Activated CD8-positive, alpha-beta T cell treated with anti-CD3 and anti-CD28 coated beads for 36 hours (primary cell): Measurements from ENCODE around the gene FAR2. TPM values are rescaled to one million over a fixed set of nuclear protein-coding genes. Genes with fewer than 3 reads are reported as not detected.

Source experiments
- ATAC-seq: fragments of 200-7000 bp; cut with Tn5 transposase; one replicate; pipeline ENCODE4 v1.10.0; 2021; ENCODE audit warnings: mild to moderate bottlenecking, moderate library complexity
- CTCF ChIA-PET: fragments of 350-600 bp; sonication (Branson Sonifier 250); formaldehyde crosslinking; loops from one replicate; lab custom pipeline; 2021; ENCODE audit warnings: antibody characterized with exemption; lab: Charles Lee
- POLR2A ChIA-PET: fragments of 350-600 bp; sonication (Branson Sonifier 250); formaldehyde crosslinking; loops from one replicate; lab custom pipeline; 2021; ENCODE audit warnings: antibody characterized with exemption; lab: Charles Lee
- DNase-seq: peaks from one replicate; pipeline ENCODE4 v3.0.0-alpha.2; 2020
- H3K27ac Mint-ChIP-seq: one replicate; pipeline ENCODE4 v1.8.0; 2021; ENCODE audit warnings: mild to moderate bottlenecking, mixed read lengths
- H3K27me3 Mint-ChIP-seq: one replicate; pipeline ENCODE4 v1.8.0; 2021; ENCODE audit warnings: mixed read lengths
- H3K36me3 Mint-ChIP-seq: one replicate; pipeline ENCODE4 v1.8.0; 2021; ENCODE audit warnings: low read depth, mixed read lengths
- H3K4me1 Mint-ChIP-seq: one replicate; pipeline ENCODE4 v1.8.0; 2021; ENCODE audit warnings: low read depth, mixed read lengths
- H3K4me3 Mint-ChIP-seq: one replicate; pipeline ENCODE4 v1.8.0; 2021; ENCODE audit warnings: mild to moderate bottlenecking, moderate library complexity, mixed read lengths
- H3K9me3 Mint-ChIP-seq: one replicate; pipeline ENCODE4 v1.8.0; 2021; ENCODE audit warnings: mixed read lengths
- CTCF ChIP-seq: fragments of 200-600 bp; IDR thresholded peaks from one replicate; pipeline ENCODE4 v1.8.0; 2022; ENCODE audit warnings: antibody characterized with exemption, mild to moderate bottlenecking
- intact Hi-C: fragments of 100-400 bp; cut with micrococcal nuclease; formaldehyde crosslinking; loops from one replicate; pipeline ENCODE4 v1.10.0; 2022
- total RNA-seq, 2 experiments: library from RNA; stranded (reverse); gene quantifications; one replicate each; pipeline ENCODE4 v1.2.3, GENCODE V29; 2021

The FAR2 gene
- total RNA-seq = 1 to 10 TPM; 6.0 to 7.0 TPM

GRCh38 chr12:29148911-29149690 is at the start of gene FAR2:
Gene FAR2, plus strand, starts transcription at chr12:29149278. Its CDS starts 121,172 bp downstream, at chr12:29270450.
- H3K4me3 Mint-ChIP-seq = peak within 1 kb of the TSS; percentile 88
- H3K9me3 Mint-ChIP-seq = no peaks in the 10 kb centered on the region
- DNase-seq (peak; percentile 58), ATAC-seq (peak; percentile 85)
- CTCF ChIA-PET = interaction anchor here (1.1 kb wide), 1 partner anchor 10 kb away, joined by 3 read pairs; no protein-coding TSS in a partner anchor
- intact Hi-C loops = loop anchor here (5.0 kb wide), 1 partner anchor 47 kb away; no protein-coding TSS in a partner anchor
- TF ChIP-seq CTCF = no peak
- H3K27me3 Mint-ChIP-seq = peaks cover 17% of the 10 kb centered on the region
- POLR2A ChIA-PET = interaction anchor here (0.5 to 1.4 kb wide), 2 partner anchors 14 to 72 kb away, joined by 3 read pairs; no protein-coding TSS in a partner anchor
- H3K27ac Mint-ChIP-seq = peak within 1 kb of the TSS; percentile 91
- H3K4me1 Mint-ChIP-seq = peaks cover 7% of the 10 kb centered on the region
- peaks cover 3% of the 10 kb centered on the region for H3K36me3 Mint-ChIP-seq

- H3K4me3 Mint-ChIP-seq = peak overlapping the region; percentile 16
- H3K36me3 Mint-ChIP-seq = no peaks in the 10 kb centered on the region
- TF ChIP-seq CTCF = no peak
- DNase-seq = no peak
- peaks cover 32% of the 10 kb centered on the region for H3K4me1 Mint-ChIP-seq
- no peaks in the 10 kb centered on the region for H3K27me3 Mint-ChIP-seq
- peak overlapping the region; percentile 86 for H3K27ac Mint-ChIP-seq
- intact Hi-C loops = loop anchor here (5.0 kb wide), 1 partner anchor 45 kb away; the partner anchor contains the start of gene FAR2
- ChIA-PET CTCF (interaction anchor here (1.3 kb wide), 1 partner anchor 9 kb away, joined by 4 read pairs; no protein-coding TSS in a partner anchor), POLR2A (interaction anchor here (1.6 kb wide), 1 partner anchor 13 kb away, joined by 4 read pairs; no protein-coding TSS in a partner anchor)
- peak; percentile 17 for ATAC-seq
- H3K9me3 Mint-ChIP-seq = peaks cover 11% of the 10 kb centered on the region
Observed at GRCh38 chr12:29102741-29103140, 46.3 kb upstream of the FAR2 start.

GRCh38 chr12:29103539-29103974 is 45.5 kb upstream of the FAR2 start:
- ATAC-seq (peak; percentile 92), DNase-seq (peak; percentile 66)
- intact Hi-C loops = loop anchor here (5.0 kb wide), 1 partner anchor 44 kb away; the partner anchor contains the start of gene FAR2
- Mint-ChIP-seq H3K27me3 (no peaks in the 10 kb centered on the region), H3K4me3 (peak overlapping the region; percentile 35), H3K4me1 (peaks cover 32% of the 10 kb centered on the region), H3K36me3 (no peaks in the 10 kb centered on the region), H3K9me3 (peaks cover 8% of the 10 kb centered on the region), H3K27ac (peak overlapping the region; percentile 86)
- ChIA-PET POLR2A (interaction anchor here (1.6 kb wide), 1 partner anchor 12 kb away, joined by 4 read pairs; no protein-coding TSS in a partner anchor), CTCF (interaction anchor here (0.7 to 1.5 kb wide), 3 partner anchors 16 to 28 kb away, joined by 3 read pairs; no protein-coding TSS in a partner anchor)
- no peak for TF ChIP-seq CTCF

GRCh38 chr12:29104516-29104915 is 44.6 kb upstream of the FAR2 start:
- intact Hi-C loops = loop anchor here (5.0 kb wide), 1 partner anchor 43 kb away; the partner anchor contains the start of gene FAR2
- Mint-ChIP-seq H3K27me3 (no peaks in the 10 kb centered on the region), H3K36me3 (no peaks in the 10 kb centered on the region), H3K4me3 (no peak overlapping the region), H3K4me1 (peaks cover 32% of the 10 kb centered on the region), H3K9me3 (peaks cover 5% of the 10 kb centered on the region), H3K27ac (peak overlapping the region; percentile 86)
- DNase-seq (no peak), ATAC-seq (peak; percentile 37)
- ChIA-PET POLR2A (interaction anchor here (1.1 kb wide), 1 partner anchor 46 kb away, joined by 3 read pairs; no protein-coding TSS in a partner anchor), CTCF (interaction anchor here (1.5 kb wide), 1 partner anchor 17 kb away, joined by 3 read pairs; no protein-coding TSS in a partner anchor)
- TF ChIP-seq CTCF = no peak
